GM12872 (cell line): Measurements from ENCODE around the gene MAGI1.

Source experiments
- CTCF ChIP-seq: IDR thresholded peaks from 3 replicates; pipeline ENCODE4 v1.5.1; 2011; ENCODE audit warnings: low read depth, mild to moderate bottlenecking, low read length, moderate library complexity; ENCODE audit not compliant: insufficient read depth

The MAGI1 gene

DNA sequence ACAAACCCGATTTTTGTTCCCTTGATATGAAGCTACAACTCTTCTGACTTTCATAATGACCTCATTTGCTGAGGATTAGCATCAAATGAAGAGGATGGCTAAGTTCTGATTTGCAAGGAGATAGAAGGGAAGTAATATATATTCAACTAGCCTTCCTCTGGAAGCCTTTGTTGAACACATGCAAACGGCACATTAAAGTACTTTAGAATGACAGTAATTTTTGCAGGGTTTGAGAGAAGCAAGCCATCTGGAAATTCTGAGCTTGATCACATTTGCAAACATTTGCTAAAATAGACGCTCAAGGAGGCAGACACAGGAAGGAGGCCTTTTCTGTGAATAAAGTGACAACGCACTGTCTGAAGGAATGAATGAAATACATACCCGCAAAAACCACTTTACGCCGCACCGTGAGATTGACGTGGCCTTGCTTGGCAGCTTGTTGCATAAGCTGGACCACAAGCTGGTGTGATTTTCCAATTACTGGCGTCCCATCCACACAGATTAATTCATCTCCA, 657.2 kb downstream of the MAGI1 start:
- no peak for TF ChIP-seq CTCF

- no peak for TF ChIP-seq CTCF
Measured at GRCh38 chr3:65379223-65379622, 659.5 kb downstream of the MAGI1 start.

DNA sequence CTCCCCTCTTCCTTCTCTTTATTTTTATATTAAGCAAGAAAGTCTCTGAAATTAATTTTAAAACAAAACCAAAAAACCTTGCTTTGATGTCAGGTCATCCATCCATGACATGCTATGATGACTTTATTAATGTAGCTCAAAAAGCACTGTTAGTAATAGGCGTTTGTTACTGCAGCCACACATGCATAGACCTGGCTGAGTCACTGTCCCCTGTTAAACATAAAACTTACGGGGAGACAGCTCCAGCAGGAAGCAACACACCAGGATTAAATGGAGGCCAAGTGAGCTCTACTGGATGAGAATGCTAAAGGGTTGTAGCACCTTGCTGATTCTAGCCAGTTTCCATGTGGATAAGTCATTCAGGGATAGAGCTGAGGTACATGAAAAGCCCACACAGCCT, 661.1 kb downstream of the MAGI1 start:
- TF ChIP-seq CTCF = no peak

GRCh38 chr3:65376426-65376825, 662.3 kb downstream of the MAGI1 start:
- no peak for TF ChIP-seq CTCF

- TF ChIP-seq CTCF = no peak
Measured at GRCh38 chr3:65371053-65371452, 667.7 kb downstream of the MAGI1 start.

DNA sequence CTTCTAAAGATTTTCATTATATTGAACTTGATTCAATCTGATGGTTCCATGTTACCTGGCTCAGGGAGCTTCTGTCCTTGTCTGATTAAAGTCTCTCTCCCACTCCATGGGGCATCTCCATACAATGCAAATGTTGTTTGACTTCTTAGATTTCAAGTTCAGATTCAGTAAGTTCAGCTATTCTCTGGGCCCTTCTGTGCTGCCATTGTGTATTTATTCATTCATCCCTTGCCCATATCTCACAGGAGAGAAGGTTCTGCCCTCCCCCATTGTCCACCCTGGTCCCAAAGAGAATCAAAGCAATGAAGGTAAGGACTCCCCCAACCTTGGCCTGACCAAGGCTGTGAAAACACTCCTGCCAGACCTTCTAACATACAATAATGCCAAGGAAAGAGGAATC, 669.9 kb downstream of the MAGI1 start:
- no peak for TF ChIP-seq CTCF

DNA sequence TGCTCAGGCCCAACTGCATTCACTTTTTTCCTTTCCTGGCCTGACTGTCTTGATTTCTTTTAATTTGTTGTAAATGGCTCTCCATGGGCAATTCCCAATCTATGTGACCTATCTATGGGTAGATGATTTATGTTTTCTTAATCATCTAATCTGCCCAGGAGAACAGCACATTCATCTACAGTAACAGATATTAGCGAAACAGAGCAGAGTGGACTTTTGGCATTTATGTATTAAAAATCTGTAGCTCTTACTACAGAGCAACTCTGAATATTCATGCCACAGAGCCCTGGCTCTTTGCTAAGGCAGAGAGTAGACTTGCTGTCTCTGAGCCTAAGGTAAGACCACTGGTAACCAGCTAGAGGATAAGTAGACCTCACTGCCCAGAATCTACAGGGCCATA, 676.0 kb downstream of the MAGI1 start:
- no peak for TF ChIP-seq CTCF

DNA sequence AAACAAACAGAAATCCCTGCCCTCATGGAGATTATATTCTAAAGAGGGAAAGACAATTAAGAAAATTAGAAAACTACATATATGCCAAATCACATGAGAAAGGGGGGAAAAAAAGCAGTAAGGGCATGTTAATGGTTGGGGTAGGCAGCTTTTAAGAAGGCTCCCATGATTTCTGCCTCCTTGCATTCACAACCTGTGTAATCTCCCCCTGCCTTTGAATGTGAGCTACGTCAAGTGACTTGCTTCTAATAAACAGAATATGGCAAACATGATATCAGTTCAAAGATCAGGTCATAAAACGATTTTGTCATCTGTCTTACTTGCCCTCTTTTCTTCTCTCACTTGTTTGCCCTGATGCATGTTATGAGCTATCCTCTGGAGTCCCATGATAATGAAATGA, 677.3 kb downstream of the MAGI1 start:
- no peak for TF ChIP-seq CTCF
